IPS-20b (cell line): Measurements from ENCODE around the gene SYNE1.

ENCODE experiments used
- H3K27ac ChIP-seq: one replicate; pipeline ENCODE4 v1.5.1; 2013; ENCODE audit warnings: low read length
- H3K27me3 ChIP-seq: 2 replicates; pipeline ENCODE4 v1.6.1; 2013; ENCODE audit warnings: mild to moderate bottlenecking, low read length, inconsistent platforms; ENCODE audit not compliant: insufficient read depth
- H3K36me3 ChIP-seq: 2 replicates; pipeline ENCODE4 v1.6.1; 2013; ENCODE audit warnings: low read depth, mild to moderate bottlenecking, inconsistent platforms, low read length, moderate library complexity; ENCODE audit not compliant: insufficient read depth
- H3K4me1 ChIP-seq: 2 replicates; pipeline ENCODE4 v1.6.1; 2013; ENCODE audit warnings: mild to moderate bottlenecking, control low read depth, inconsistent platforms, low read length, moderate library complexity; ENCODE audit not compliant: insufficient read depth
- H3K4me3 ChIP-seq: 2 replicates; pipeline ENCODE4 v1.5.1; 2013; ENCODE audit warnings: mild to moderate bottlenecking, low read length, inconsistent platforms
- H3K9ac ChIP-seq: 2 replicates; pipeline ENCODE4 v1.6.1; 2013; ENCODE audit warnings: low read depth, mild to moderate bottlenecking, inconsistent platforms, low read length, moderate library complexity
- H3K9me3 ChIP-seq: 2 replicates; pipeline ENCODE4 v1.6.1; 2013; ENCODE audit warnings: mild to moderate bottlenecking, low read depth, low read length, inconsistent platforms; ENCODE audit not compliant: insufficient read depth

The SYNE1 gene

GRCh38 chr6:152110886-152111820 is 526.0 kb downstream of the SYNE1 start:
- H3K36me3 ChIP-seq = no peaks in the 10 kb centered on the region
- H3K9me3 ChIP-seq = no peaks in the 10 kb centered on the region
- H3K4me3 ChIP-seq = no peak overlapping the region
- H3K9ac ChIP-seq = no peak overlapping the region
- no peak overlapping the region for H3K27ac ChIP-seq
- 0 out of 2 replicates have a peak, but pooled peaks cover 3% of the 10 kb centered on the region for H3K4me1 ChIP-seq
- H3K27me3 ChIP-seq = no peaks in the 10 kb centered on the region

- Histone ChIP-seq H3K9me3 (no peaks in the 10 kb centered on the region), H3K4me1 (no peaks in the 10 kb centered on the region), H3K36me3 (no peaks in the 10 kb centered on the region), H3K9ac (no peak overlapping the region), H3K27me3 (no peaks in the 10 kb centered on the region), H3K27ac (no peak overlapping the region), H3K4me3 (no peak overlapping the region)
Observed at GRCh38 chr6:152107973-152108372, 529.2 kb downstream of the SYNE1 start.

- Histone ChIP-seq H3K36me3 (no peaks in the 10 kb centered on the region), H3K9me3 (no peaks in the 10 kb centered on the region), H3K4me1 (no peaks in the 10 kb centered on the region; the same call in 1 of the 2 replicates), H3K4me3 (no peak overlapping the region), H3K9ac (no peak overlapping the region), H3K27me3 (no peaks in the 10 kb centered on the region), H3K27ac (no peak overlapping the region)
Observed at GRCh38 chr6:152100183-152100618, 537.0 kb downstream of the SYNE1 start.

GRCh38 chr6:152099446-152100182 is 537.5 kb downstream of the SYNE1 start:
- Histone ChIP-seq H3K4me3 (no peak overlapping the region), H3K4me1 (no peaks in the 10 kb centered on the region; the same call in 1 of the 2 replicates), H3K27me3 (no peaks in the 10 kb centered on the region), H3K9me3 (no peaks in the 10 kb centered on the region), H3K9ac (no peak overlapping the region), H3K36me3 (no peaks in the 10 kb centered on the region), H3K27ac (no peak overlapping the region)

- no peak overlapping the region for H3K4me3 ChIP-seq
- no peaks in the 10 kb centered on the region for H3K27me3 ChIP-seq
- H3K27ac ChIP-seq = no peak overlapping the region
- no peaks in the 10 kb centered on the region; the same call in 1 of the 2 replicates for H3K4me1 ChIP-seq
- no peaks in the 10 kb centered on the region for H3K9me3 ChIP-seq
- H3K36me3 ChIP-seq = no peaks in the 10 kb centered on the region
- no peak overlapping the region for H3K9ac ChIP-seq
Observed at GRCh38 chr6:152098683-152099082, 538.5 kb downstream of the SYNE1 start.

- Histone ChIP-seq H3K9me3 (no peaks in the 10 kb centered on the region), H3K27me3 (no peaks in the 10 kb centered on the region), H3K27ac (no peak overlapping the region), H3K4me3 (no peak overlapping the region), H3K4me1 (no peaks in the 10 kb centered on the region; the same call in 1 of the 2 replicates), H3K36me3 (no peaks in the 10 kb centered on the region), H3K9ac (no peak overlapping the region)
Observed at GRCh38 chr6:152096863-152097496, 540.2 kb downstream of the SYNE1 start.

GRCh38 chr6:152094992-152095592 is 542.1 kb downstream of the SYNE1 start:
- no peak overlapping the region for H3K27ac ChIP-seq
- no peaks in the 10 kb centered on the region for H3K4me1 ChIP-seq
- no peaks in the 10 kb centered on the region for H3K27me3 ChIP-seq
- H3K9me3 ChIP-seq = no peaks in the 10 kb centered on the region
- H3K36me3 ChIP-seq = no peaks in the 10 kb centered on the region
- H3K9ac ChIP-seq = no peak overlapping the region
- H3K4me3 ChIP-seq = no peak overlapping the region

GRCh38 chr6:152094276-152094675 is 542.9 kb downstream of the SYNE1 start:
- no peak overlapping the region for H3K27ac ChIP-seq
- no peaks in the 10 kb centered on the region for H3K9me3 ChIP-seq
- no peaks in the 10 kb centered on the region for H3K27me3 ChIP-seq
- H3K4me1 ChIP-seq = no peaks in the 10 kb centered on the region
- no peak overlapping the region for H3K4me3 ChIP-seq
- no peak overlapping the region for H3K9ac ChIP-seq
- no peaks in the 10 kb centered on the region for H3K36me3 ChIP-seq

- Histone ChIP-seq H3K4me1 (no peaks in the 10 kb centered on the region), H3K27ac (no peak overlapping the region), H3K36me3 (no peaks in the 10 kb centered on the region), H3K9me3 (no peaks in the 10 kb centered on the region), H3K9ac (no peak overlapping the region), H3K27me3 (no peaks in the 10 kb centered on the region), H3K4me3 (no peak overlapping the region)
Observed at GRCh38 chr6:152093711-152094110, 543.5 kb downstream of the SYNE1 start.

- no peaks in the 10 kb centered on the region for H3K9me3 ChIP-seq
- H3K27ac ChIP-seq = no peak overlapping the region
- H3K9ac ChIP-seq = no peak overlapping the region
- H3K27me3 ChIP-seq = no peaks in the 10 kb centered on the region
- no peaks in the 10 kb centered on the region for H3K4me1 ChIP-seq
- H3K4me3 ChIP-seq = no peak overlapping the region
- H3K36me3 ChIP-seq = no peaks in the 10 kb centered on the region
Observed at GRCh38 chr6:152091851-152092341, 545.3 kb downstream of the SYNE1 start.

- Histone ChIP-seq H3K27me3 (no peaks in the 10 kb centered on the region), H3K36me3 (no peaks in the 10 kb centered on the region), H3K9ac (no peak overlapping the region), H3K9me3 (no peaks in the 10 kb centered on the region), H3K4me1 (no peaks in the 10 kb centered on the region), H3K4me3 (no peak overlapping the region), H3K27ac (no peak overlapping the region)
Observed at GRCh38 chr6:152091201-152091600, 546.0 kb downstream of the SYNE1 start.
